Measurements from ENCODE around the gene GRIN2C.

Gene GRIN2C

DNA sequence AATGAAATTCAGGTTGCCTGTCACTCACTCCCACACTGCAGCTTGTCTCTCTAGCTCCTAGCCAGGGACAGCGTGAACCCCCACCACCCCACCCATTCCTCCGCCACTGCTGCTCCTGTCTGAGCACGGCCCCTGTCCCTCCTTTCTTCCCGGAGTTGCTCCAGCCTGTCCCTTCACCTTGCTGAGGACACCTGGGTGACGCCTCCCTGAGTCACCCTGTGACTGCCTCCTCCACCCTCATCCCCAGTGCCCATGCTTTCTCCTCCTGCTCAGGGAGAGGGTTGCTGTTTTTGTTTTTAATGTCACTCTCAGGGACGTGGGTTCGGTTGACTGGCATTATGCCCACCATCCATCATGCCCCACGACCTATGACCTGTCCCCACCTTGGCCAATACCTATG lies 57.8 kb downstream of the GRIN2C start:
- DNase-seq (ENCODE audit: low read depth, low spot score) = no peak

DNA sequence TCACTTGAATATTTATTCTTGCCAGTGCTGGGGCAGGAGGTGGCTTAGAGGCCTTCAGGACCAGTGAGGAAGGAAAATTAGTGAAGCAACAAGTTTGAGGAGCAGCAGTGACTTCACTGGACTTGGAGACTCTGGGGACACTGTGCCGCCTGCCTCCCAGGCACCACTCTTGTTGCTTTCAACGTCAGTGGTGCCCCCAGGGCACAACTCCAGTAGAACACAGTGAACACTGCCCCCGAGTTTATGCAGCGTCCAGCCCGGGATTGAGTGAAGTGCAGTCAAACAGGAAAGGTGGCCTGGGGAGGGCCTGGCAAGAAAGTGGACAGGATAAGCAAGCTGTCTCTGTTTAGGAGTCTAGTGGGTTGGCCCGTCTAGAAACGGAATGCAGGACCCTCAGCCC lies 59.2 kb downstream of the GRIN2C start:
- no peak for DNase-seq (ENCODE audit: low read depth, low spot score)

- DNase-seq (ENCODE audit: low read depth, low spot score) = no peak
These were observed 60.6 kb downstream of the GRIN2C start for GRCh38 chr17:74799097-74799496.

GRCh38 chr17:74798239-74798707 lies 61.4 kb downstream of the GRIN2C start:
- no peak for DNase-seq (ENCODE audit: low read depth, low spot score)

GRCh38 chr17:74797824-74798223 lies 61.9 kb downstream of the GRIN2C start:
- DNase-seq (ENCODE audit: low read depth, low spot score) = no peak

DNA sequence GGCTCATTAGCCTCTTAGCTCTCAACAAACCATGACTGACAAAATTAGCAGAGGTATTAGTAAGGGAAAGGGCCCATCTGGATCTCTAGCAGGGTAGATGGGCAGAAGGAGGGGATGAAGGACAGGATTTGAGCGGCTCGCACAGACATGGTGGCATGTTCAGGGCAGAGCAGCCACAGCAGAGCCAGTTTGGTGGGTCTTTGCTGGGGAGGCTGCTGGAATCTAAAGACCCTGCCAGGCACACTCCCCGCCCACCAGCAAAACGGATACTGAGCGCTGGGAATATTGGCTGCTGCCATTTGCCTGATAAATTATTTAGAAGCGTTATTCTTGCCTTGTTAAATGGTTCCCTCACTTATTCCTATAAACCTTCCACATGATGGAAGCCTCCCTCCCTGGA lies 62.8 kb downstream of the GRIN2C start:
- DNase-seq (ENCODE audit: low read depth, low spot score) = no peak

DNA sequence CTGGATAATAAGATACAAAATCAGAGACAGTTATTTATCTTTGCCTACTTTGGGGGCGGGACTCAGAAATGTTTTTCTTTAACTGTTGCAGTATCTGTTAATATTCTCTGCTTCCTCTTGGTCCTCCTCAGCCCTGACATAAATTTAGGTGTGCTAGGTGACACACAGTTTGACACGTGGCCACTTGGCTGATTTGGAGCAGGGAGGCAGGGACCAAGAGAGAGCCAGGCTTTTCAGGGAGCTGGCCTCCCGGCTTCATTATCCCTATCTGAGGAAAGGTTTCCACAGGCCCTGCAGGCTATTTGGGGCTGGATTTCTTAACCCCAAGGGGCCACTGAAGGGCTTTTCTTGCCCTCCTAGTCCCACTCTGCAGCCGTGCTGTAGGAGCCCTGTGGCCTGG lies 63.5 kb downstream of the GRIN2C start:
- DNase-seq (ENCODE audit: low read depth, low spot score) = no peak

DNA sequence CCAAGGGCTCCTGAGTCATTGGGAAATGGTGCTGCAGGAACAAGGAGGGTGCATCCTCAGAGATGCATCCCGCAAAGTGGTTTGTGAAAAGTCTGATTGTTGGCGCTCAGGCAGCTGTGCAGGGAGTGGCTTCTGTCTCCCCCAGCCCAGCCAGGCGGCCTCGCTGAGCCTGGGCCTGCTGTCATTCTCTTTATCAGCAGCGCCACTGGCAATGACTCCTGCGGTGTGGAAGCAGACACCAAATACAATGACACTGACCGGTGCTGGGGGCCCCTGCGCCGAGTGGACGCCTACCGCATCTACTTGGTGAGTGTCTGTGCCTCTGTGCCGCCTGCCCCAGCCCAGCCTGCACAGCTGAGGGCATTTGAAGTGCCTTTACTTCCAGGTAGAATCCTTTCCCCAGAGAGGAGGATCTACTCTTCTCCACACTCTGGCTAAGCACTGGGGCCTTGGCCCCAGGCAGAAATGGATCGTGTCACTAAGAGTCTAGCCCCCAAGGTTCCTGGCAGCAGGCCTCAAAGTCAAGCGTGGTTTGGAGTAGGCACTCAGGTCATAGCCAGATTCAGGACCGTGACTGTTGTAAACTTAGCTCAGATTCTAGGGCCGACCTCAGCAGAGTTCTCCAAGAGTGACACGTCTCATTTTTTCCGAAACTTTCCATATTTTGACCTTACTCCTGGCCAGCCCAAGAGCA lies 64.2 kb downstream of the GRIN2C start:
- no peak for DNase-seq (ENCODE audit: low read depth, low spot score)

DNA sequence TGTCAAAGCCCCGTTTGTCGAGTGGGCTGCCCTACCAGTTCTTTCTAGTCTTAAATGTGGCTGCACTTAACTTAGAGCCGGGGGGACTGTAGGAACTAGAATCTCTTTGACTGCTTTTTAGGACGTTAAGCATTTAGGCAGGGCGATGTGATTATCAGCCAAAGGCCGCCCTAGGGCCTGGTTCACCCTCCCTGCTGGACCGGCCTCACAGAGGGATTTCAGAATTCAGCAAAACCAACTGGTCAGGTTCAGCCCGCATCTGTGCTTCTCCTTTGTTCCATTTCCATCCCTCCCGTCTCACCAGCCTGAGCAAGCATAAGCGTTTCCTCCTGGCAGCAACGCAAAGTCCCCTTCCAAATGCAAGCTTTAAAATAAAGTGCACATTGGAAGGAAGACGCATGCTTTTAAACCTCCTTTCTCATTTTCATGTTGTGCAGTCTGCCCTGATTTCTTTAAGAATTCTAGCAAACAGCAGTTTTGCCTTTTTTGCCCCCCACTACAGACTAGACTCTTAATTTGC lies 67.0 kb downstream of the GRIN2C start:
- no peak for DNase-seq (ENCODE audit: low read depth, low spot score)

Measured in brain pericyte (primary cell).